ENCODE data around the gene COQ3.

DNA sequence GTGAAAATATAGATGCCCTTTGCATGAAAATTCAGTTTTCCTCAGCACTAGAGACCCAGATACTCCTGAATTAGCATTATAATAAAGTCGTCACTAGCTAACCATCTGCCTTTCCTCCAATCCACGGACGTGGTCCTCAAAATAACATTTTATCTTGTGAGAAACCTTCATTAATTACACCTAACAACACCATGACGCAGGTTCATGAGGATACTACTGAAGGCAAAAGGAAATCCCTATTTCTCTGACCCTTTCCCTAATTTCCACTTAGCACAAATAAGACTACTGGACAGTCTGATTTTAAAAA lies 32.4 kb upstream of the COQ3 start:
- TF ChIP-seq, protein P1, sequence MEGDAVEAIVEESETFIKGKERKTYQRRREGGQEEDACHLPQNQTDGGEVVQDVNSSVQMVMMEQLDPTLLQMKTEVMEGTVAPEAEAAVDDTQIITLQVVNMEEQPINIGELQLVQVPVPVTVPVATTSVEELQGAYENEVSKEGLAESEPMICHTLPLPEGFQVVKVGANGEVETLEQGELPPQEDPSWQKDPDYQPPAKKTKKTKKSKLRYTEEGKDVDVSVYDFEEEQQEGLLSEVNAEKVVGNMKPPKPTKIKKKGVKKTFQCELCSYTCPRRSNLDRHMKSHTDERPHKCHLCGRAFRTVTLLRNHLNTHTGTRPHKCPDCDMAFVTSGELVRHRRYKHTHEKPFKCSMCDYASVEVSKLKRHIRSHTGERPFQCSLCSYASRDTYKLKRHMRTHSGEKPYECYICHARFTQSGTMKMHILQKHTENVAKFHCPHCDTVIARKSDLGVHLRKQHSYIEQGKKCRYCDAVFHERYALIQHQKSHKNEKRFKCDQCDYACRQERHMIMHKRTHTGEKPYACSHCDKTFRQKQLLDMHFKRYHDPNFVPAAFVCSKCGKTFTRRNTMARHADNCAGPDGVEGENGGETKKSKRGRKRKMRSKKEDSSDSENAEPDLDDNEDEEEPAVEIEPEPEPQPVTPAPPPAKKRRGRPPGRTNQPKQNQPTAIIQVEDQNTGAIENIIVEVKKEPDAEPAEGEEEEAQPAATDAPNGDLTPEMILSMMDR (IDR thresholded peaks at IDR 0.05; ENCODE audit: low read depth, low read length, poor library complexity, severe bottlenecking), result no peak
- TF ChIP-seq EZH2phosphoT487 (IDR thresholded peaks at IDR 0.05; ENCODE audit: borderline replicate concordance, low read length), result no peak
